Hematopoietic multipotent progenitor cell (in vitro differentiated cells): Measurements from ENCODE around the gene LHX2. TPM values are rescaled to one million over a fixed set of nuclear protein-coding genes. Genes with fewer than 3 reads are reported as not detected.

Source experiments
- DNase-seq, 3 donors: peaks; one replicate each; pipeline ENCODE4 v3.0.0-alpha.2; 2011 to 2015; ENCODE audit warnings: low read depth in 2 of 3, low spot score in 2 of 3
- total RNA-seq: library from RNA; depleted of rRNA; stranded (reverse); fragments of >200 nt; gene quantifications from one replicate; pipeline ENCODE4 v1.2.3, GENCODE V29; 2012

LHX2 gene
- total RNA-seq, 1 donor = under 0.01 TPM

- DNase-seq = no peak
Measured at GRCh38 chr9:124050955-124051354, 39.4 kb downstream of the LHX2 start.

DNA sequence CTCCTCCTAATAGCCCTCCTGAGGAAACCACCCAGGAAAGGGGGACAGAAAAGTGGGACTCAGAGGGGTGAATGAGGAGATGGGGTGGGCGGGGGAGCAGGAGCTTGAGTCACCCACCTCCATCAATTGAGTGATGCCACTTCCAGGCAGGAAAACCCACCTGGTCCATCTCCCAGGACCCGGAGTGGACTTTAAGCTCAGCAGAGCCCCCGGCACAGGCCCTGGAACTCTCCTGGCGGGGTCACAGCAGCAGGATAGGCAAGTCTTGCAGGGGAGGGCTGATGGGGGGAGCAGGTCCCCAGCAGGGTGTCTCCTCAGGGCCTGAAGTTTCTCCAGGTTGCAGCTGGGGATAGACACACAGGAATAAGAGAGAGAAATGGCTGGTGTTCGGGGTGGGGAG lies 40.8 kb downstream of the LHX2 start:
- no peak for DNase-seq

DNA sequence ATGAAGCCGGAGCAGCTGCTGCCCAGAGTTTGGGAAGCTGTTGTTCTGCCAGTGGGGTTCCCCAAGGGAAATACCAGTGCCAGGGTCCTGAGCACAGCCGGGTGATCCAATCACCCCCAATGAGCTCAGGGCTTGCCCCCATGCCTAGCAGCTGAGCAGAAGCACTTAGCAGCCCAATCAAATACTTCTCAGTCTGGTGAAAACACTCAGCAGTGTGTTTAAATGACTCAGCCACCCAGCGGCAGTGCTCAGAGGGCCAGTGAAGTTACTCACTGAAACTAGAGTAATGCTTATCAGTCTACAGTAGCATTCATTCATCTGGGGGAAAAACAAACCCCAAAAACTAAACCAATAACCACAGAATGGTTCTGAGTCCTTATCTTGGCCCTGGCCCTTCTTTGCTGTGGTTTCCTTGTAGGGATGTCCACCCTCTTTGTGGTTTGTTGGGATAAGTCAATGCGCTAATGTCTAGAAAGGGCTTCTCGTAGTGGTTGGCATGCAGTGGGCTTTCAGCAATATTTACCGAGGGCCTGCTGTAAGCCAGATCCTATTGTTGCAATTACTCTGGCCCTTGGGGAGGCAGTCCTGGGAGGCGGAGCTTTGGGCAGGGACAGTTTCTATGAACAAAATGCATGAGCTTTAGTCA lies 43.1 kb downstream of the LHX2 start:
- peak in 2 of 3 donors; percentile 69 to 87 for DNase-seq

- no peak for DNase-seq
Measured at GRCh38 chr9:124060844-124061605, 49.5 kb downstream of the LHX2 start.

DNA sequence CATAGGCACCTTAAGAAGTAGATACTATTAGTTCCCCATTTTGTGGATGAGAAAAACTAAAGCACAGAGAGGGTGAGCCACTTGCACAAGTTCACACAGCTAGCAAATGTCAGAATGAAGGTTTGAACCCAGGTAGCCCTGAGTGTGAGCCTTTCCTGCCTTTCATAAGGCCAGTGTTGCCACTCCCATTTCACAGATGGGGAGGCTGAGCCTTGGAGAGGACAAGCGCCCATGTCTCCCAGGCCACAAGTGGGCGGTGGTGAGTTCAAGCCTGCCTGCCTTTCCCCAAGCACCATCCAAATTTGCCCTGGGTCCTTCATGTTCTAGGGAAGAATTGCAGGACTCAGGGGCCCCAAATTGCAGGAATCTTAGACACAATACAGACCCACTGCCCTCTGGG lies 50.6 kb downstream of the LHX2 start:
- DNase-seq = no peak

- no peak for DNase-seq
Measured at GRCh38 chr9:124066783-124067577, 55.4 kb downstream of the LHX2 start.

- DNase-seq = no peak
Measured at GRCh38 chr9:124068251-124068650, 56.7 kb downstream of the LHX2 start.

GRCh38 chr9:124074746-124075145 lies 63.2 kb downstream of the LHX2 start:
- no peak for DNase-seq

- no peak for DNase-seq
Measured at GRCh38 chr9:124075761-124076160, 64.2 kb downstream of the LHX2 start.

DNA sequence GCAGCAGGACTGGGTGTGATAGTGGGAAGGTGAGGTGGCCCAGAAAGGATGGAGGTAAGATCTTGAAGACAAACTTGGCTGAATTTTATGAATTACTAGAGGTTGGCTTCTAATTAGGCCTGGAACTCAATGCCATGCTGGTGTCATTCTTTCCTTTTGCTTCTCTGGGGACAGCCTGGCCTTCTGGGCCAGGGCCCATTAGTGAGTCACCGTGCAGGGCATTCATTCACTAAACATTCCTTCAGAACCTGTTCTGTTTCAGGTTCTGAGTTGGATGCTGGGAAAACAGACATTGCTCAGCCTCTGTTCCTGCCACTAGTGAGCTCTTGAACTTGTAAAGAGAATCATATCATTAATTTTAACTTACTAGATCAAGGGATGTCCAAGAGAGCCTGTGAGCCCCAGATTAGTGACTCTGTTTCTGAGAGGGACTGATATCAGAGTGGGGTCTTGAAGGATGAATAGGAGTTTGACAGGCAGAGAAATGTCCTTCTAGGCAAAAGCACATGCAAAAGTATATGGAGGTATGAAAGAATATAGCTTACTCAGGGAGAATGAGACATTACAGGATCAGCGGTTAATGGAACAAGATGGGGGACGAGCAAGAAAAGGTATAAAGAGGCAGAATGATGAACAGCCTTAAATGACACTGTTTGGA lies 66.5 kb downstream of the LHX2 start:
- no peak for DNase-seq

DNA sequence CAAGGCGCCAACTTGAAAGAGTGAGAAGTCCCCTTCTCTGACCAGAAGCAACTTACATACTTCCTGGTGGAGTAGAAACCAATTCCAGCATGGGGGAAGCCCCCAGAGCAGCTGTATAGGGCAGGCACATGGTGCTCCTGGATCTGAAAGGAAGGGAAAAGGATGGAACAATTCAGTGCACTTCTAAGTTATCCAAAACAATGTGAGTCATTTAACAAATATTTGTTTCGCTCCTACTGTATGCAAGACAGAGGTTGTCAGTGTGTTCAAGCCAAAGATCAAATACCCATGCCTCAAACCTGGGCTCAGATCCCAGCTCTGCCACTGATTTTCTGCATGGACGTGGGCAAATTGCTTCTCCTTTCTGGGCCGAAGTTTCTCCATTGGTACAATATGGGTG lies 67.1 kb downstream of the LHX2 start:
- DNase-seq = no peak

DNA sequence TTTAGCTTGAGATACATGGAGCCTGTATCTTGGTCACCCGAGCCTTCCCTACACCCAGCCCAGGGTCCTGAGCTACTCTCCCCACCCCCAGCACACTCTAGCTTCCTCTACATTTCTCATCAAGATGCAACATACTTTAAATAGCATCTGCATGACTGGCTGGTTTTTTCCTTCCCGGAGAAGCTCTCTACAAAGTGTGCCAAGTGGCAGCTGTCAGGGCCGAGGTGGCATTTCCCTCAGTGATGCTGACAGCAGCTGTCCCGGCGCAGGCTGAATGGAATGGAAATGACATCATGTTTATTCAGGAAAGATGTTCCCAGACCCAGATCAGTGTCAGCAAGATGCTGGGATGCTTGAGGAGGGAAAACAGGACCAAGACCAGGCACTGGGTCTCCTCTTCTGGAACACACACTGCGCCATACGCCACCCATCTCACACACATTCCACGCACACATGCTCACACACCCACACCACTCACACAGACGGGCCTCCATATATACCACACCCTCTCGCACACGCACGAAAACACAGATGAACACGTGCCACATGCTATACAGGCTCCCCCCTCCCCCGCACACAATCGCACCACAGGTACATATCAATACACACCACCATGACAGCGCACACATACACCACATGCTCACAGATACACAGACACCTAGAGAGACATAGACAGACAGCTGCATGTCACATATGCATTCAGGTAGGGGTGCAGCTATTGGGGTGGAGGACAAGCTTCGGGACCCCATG lies 67.8 kb downstream of the LHX2 start:
- DNase-seq = no peak

- no peak for DNase-seq
Measured at GRCh38 chr9:124082622-124083021, 71.1 kb downstream of the LHX2 start.

Other genes starting within 250 kb of the LHX2 start
- 56.8 TPM for gene DENND1A, start 81.6 kb upstream of the LHX2 start, total RNA-seq
- 22.6 TPM for gene NEK6, start 246.2 kb downstream of the LHX2 start, total RNA-seq